Fibroblast of the aortic adventitia (primary cell): Measurements from ENCODE around the gene LRRC43. TPM values are rescaled to one million over a fixed set of nuclear protein-coding genes. Genes with fewer than 3 reads are reported as not detected.
"Not testable (repeated sequence)": the region's sequence is repeated elsewhere in the genome, so short reads cannot be mapped to it uniquely, and the experiment has no call there.

Experiments
- DNase-seq: peaks from one replicate; pipeline ENCODE4 v3.0.0-alpha.2; 2010; ENCODE audit warnings: low read depth
- H3K4me3 ChIP-seq: 2 replicates; pipeline ENCODE4 v1.5.1; 2011; ENCODE audit warnings: low read depth, mild to moderate bottlenecking, control low read depth, low read length, moderate library complexity
- CTCF ChIP-seq: IDR thresholded peaks from 2 replicates; pipeline ENCODE4 v1.5.1; 2011; ENCODE audit warnings: mild to moderate bottlenecking, low read length, control low read depth, inconsistent platforms; ENCODE audit not compliant: insufficient read depth
- total RNA-seq: library from RNA; depleted of rRNA; stranded (reverse); fragments of >200 nt; gene quantifications from 2 replicates; pipeline ENCODE4 v1.2.3, GENCODE V29; 2012; ENCODE audit warnings: low replicate concordance

The LRRC43 gene
- total RNA-seq, 1 donor: 3.5 TPM

GRCh38 chr12:122200541-122201175, 17.7 kb downstream of the LRRC43 start:
- DNase-seq: no peak
- no peak overlapping the region for H3K4me3 ChIP-seq
- TF ChIP-seq CTCF: no peak

GRCh38 chr12:122201381-122201780, 18.5 kb downstream of the LRRC43 start:
- no peak overlapping the region for H3K4me3 ChIP-seq
- TF ChIP-seq CTCF: no peak
- DNase-seq: no peak

- TF ChIP-seq CTCF: no peak
- no peak for DNase-seq
- H3K4me3 ChIP-seq: no peak overlapping the region
Measured at GRCh38 chr12:122202017-122202416, 19.1 kb downstream of the LRRC43 start.

- not testable (repeated sequence) for DNase-seq
- peak overlapping the region; percentile 66 for H3K4me3 ChIP-seq
Measured at GRCh38 chr12:122202811-122203210, 19.9 kb downstream of the LRRC43 start.

- H3K4me3 ChIP-seq: peak within 1 kb of the TSS; percentile 66
- peak; percentile 41 for DNase-seq
- no peak for TF ChIP-seq CTCF
Measured at GRCh38 chr12:122203301-122204166, 20.6 kb downstream of the LRRC43 start, which contains the start of gene B3GNT4. TSS of gene B3GNT4 (plus strand) at chr12:122203709. CDS start at chr12:122204619, 910 bp downstream.

GRCh38 chr12:122204167-122205052, 21.5 kb downstream of the LRRC43 start:
- H3K4me3 ChIP-seq: peak overlapping the region; percentile 66
- DNase-seq: no peak
- TF ChIP-seq CTCF: no peak
